Measurements from ENCODE around the gene ZFYVE27. TPM values are rescaled to one million over a fixed set of nuclear protein-coding genes. Genes with fewer than 3 reads are reported as not detected.
"Not testable (repeated sequence)": the region's sequence is repeated elsewhere in the genome, so short reads cannot be mapped to it uniquely, and the experiment has no call there.

ZFYVE27 gene
- total RNA-seq, 6 donors from 2014 or later: 20.5 to 51.3 (median 26.4) TPM

DNA sequence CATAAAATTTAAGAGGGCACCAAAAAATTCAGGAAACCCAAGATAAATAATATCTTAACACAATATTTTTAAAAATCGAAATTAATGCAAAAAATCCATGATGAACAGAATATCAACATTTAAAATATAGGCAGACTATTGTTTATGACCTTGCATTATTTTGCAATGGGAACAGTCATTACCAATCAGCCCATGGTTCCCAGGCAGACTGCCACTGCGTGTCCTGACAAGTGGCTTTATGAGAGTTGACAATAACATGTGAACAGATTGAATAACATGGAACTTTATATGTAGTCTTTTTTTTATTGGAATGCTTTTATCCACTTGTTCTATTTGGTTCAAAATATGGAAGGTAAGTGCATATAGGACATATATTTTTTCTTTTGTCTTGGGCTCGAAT lies 46.8 kb upstream of the ZFYVE27 start:
- 90 to 93% methylated on average over 3 of the region's 3 CpGs for WGBS, 2 donors
- TF ChIP-seq POLR2A (IDR thresholded peaks at IDR 0.05) (no peak), POLR2AphosphoS5 (IDR thresholded peaks at IDR 0.05) (no peak), EP300 (IDR thresholded peaks at IDR 0.05) (no peak)
- TF ChIP-seq, protein P1, sequence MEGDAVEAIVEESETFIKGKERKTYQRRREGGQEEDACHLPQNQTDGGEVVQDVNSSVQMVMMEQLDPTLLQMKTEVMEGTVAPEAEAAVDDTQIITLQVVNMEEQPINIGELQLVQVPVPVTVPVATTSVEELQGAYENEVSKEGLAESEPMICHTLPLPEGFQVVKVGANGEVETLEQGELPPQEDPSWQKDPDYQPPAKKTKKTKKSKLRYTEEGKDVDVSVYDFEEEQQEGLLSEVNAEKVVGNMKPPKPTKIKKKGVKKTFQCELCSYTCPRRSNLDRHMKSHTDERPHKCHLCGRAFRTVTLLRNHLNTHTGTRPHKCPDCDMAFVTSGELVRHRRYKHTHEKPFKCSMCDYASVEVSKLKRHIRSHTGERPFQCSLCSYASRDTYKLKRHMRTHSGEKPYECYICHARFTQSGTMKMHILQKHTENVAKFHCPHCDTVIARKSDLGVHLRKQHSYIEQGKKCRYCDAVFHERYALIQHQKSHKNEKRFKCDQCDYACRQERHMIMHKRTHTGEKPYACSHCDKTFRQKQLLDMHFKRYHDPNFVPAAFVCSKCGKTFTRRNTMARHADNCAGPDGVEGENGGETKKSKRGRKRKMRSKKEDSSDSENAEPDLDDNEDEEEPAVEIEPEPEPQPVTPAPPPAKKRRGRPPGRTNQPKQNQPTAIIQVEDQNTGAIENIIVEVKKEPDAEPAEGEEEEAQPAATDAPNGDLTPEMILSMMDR (IDR thresholded peaks at IDR 0.05): no peak
- no peak overlapping the region for H3K4me3 ChIP-seq
- DNase-seq: no peak
- peaks cover 0 to 3% (median 0%) of the 10 kb centered on the region in 4 donors for H3K27me3 ChIP-seq
- H3K9me3 ChIP-seq: no peaks in the 10 kb centered on the region
- peaks cover 26 to 38% (median 35%) of the 10 kb centered on the region in 4 donors for H3K4me1 ChIP-seq
- H3K36me3 ChIP-seq: no peaks in the 10 kb centered on the region
- no peak for ATAC-seq (ENCODE audit: low FRiP score in 2 of 2)
- H3K27ac ChIP-seq: peak overlapping the region; percentile 6 to 98 (median 51)

DNA sequence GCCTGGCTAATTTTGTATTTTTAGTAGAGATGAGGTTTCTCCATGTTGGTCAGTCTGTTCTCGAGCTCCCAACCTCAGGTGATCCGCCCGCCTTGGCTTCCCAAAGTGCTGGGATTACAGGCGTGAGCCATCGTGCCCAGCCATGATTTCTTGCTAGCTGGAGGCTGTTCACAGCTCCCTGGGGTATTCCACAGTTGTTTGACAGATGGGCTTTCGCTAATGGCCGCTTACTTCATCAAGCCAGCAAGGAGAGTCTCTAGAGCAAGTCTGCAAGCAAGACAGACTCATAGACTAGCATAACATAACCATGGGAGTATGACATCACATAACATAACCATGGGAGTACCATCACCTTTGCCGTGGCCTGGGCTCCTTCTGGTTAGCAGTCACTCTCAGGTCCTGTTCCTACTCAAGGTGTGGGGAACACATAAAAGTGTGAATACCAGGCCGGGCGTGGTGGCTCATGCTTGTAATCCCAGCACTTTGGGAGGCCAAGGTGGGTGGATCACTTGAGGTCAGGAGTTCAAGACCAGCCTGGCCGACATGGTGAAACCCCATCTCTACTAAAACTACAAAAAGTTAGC lies 38.8 kb upstream of the ZFYVE27 start:
- H3K9me3 ChIP-seq; DNase-seq; H3K27ac ChIP-seq; H3K4me1 ChIP-seq; ATAC-seq (ENCODE audit: low FRiP score in 2 of 2); H3K27me3 ChIP-seq; H3K36me3 ChIP-seq; H3K4me3 ChIP-seq: not testable (repeated sequence)
- WGBS, 2 donors: 86 to 87% methylated on average over 11 of the region's 11 CpGs

DNA sequence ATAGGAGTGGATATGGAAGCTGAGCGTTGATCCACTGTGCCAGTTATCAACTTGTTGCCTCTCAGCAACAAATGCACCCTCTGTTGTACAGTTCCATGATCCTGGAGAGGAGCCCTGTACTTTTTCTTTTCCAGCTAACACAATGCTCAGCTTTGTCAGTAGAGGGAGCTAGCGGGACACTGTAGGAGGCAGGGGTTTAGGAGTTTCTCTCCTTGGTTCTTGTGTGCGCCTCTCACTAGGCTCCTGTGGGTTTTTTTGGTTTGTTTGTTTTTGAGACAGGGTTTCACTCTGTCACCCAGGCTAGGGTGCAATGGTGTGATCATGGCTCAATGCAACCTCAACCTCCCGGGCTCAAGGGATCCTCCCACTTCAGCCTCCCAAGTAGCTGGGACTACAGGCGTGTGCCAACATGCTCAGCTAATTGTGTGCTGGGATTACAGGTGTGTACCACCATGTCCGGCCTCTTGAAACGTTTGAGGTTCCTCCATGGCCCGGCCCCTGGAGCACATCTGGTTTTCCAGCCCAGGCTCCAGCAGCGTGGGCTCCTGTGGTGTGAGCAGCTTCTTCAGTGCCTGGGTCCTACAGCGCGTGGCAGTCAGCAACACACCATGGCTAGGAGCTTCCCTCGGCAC lies 35.4 kb upstream of the ZFYVE27 start:
- no peak overlapping the region for H3K4me3 ChIP-seq
- TF ChIP-seq, protein P1 (IDR thresholded peaks at IDR 0.05): peak; percentile 62 to 76 (median 73)
- TF ChIP-seq POLR2AphosphoS5 (IDR thresholded peaks at IDR 0.05): no peak
- no peaks in the 10 kb centered on the region for H3K36me3 ChIP-seq
- WGBS, 2 donors: 49 to 54% methylated on average over 6 to 12 of the region's 12 CpGs
- H3K9me3 ChIP-seq: no peaks in the 10 kb centered on the region
- ATAC-seq (ENCODE audit: low FRiP score in 2 of 2) (peak; percentile 90 to 96), DNase-seq (peak in 1 of 2 donors; percentile 48)
- no peak overlapping the region for H3K27ac ChIP-seq
- peaks cover 0 to 5% (median 2%) of the 10 kb centered on the region in 4 donors for H3K4me1 ChIP-seq
- H3K27me3 ChIP-seq: no peaks in the 10 kb centered on the region

DNA sequence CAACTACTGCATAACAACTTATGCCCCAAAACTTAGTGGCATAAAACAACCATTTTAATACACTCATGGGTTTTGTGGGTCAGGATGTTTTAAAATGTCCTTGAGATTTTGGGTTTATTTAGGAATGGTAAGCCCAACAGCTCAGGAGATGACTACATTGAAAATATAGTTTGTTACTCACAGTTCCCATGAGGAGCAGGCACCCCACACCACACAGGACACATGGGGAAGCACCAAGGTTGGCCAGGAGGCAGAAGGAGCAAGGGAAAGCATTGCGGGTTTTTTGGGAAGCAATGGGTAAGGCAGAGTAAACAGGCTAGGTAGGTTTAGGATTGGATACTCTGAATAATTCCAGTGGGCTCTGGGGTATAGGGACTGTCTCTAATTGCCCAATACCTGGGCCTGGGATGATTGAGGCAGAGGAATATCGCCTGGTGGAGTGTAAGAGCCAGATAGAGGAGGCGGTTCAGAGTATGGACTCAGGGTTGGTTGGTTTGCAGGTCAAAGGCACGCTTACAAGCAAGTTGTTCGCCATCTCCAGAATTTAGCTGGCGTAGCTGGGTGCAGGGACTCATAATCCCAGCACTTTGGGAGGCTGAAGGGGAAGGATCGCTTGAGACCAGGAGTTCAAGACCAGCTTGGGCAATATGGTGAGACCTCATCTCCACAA lies 33.4 kb upstream of the ZFYVE27 start:
- H3K36me3 ChIP-seq: no peaks in the 10 kb centered on the region
- no peaks in the 10 kb centered on the region for H3K9me3 ChIP-seq
- no peak overlapping the region for H3K27ac ChIP-seq
- no peaks in the 10 kb centered on the region for H3K27me3 ChIP-seq
- no peak for ATAC-seq (ENCODE audit: low FRiP score in 2 of 2)
- H3K4me1 ChIP-seq: peaks cover 0 to 5% (median 2%) of the 10 kb centered on the region in 4 donors
- WGBS, 2 donors: 91 to 95% methylated on average over 7 of the region's 7 CpGs
- TF ChIP-seq, protein P1 (IDR thresholded peaks at IDR 0.05): no peak
- TF ChIP-seq POLR2AphosphoS5 (IDR thresholded peaks at IDR 0.05) (no peak), POLR2A (IDR thresholded peaks at IDR 0.05) (no peak), EP300 (IDR thresholded peaks at IDR 0.05) (no peak)
- no peak for DNase-seq
- H3K4me3 ChIP-seq: no peak overlapping the region

DNA sequence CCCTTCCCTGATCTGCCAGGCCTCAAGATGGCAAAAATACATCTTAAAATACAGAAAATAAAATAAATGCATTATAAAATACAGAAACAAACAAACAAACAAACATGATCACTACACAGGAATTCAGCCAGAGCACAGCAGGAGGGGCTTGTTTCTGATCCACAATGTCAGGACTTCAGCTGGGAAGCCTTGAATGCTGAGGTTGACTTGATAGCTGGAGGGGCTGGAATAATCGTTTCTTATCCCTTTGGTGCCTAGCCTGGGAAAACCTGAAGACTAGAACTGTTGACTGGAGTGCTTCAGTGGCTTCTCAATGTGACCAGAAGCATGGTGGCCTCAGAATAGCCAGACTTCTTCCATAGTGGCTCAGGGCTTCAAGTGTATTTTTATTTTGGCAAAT lies 32.6 kb upstream of the ZFYVE27 start:
- Histone ChIP-seq H3K4me1 (peaks cover 4 to 9% (median 6%) of the 10 kb centered on the region in 4 donors), H3K27me3 (no peaks in the 10 kb centered on the region), H3K36me3 (no peaks in the 10 kb centered on the region), H3K4me3 (no peak overlapping the region), H3K9me3 (no peaks in the 10 kb centered on the region), H3K27ac (no peak overlapping the region)
- no peak for DNase-seq
- no peak for ATAC-seq (ENCODE audit: low FRiP score in 2 of 2)
- TF ChIP-seq EP300 (IDR thresholded peaks at IDR 0.05) (no peak), POLR2AphosphoS5 (IDR thresholded peaks at IDR 0.05) (no peak), POLR2A (IDR thresholded peaks at IDR 0.05) (no peak)
- TF ChIP-seq, protein P1 (IDR thresholded peaks at IDR 0.05): no peak
- 78 to 95% methylated on average over 1 of the region's 1 CpG for WGBS, 2 donors
